Measurements from ENCODE around the gene C19orf67. TPM values are rescaled to one million over a fixed set of nuclear protein-coding genes. Genes with fewer than 3 reads are reported as not detected.

C19orf67 gene
- total RNA-seq, 2 donors from 2014 or later = 0.97 TPM; not detected in 1

DNA sequence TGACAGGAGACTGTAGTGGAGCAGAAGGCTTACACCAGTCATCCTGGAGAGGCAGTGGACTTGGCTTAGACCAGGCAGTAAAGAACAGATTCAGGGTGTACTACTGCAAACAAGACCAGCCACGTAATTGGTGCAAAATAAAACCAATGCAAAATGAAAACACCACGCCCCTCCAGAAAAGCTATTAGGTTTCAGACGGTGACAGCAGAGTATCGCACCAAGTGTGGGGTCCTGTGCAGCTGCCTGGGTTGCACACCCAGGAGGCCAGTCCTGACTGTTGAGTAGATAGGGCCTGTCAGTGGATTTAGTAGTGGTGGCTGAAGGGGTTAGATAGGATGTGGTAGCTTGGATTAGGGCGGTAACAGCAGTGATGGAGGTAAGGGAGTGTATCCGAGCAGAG, 37.3 kb upstream of the C19orf67 start:
- TF ChIP-seq, protein P1, sequence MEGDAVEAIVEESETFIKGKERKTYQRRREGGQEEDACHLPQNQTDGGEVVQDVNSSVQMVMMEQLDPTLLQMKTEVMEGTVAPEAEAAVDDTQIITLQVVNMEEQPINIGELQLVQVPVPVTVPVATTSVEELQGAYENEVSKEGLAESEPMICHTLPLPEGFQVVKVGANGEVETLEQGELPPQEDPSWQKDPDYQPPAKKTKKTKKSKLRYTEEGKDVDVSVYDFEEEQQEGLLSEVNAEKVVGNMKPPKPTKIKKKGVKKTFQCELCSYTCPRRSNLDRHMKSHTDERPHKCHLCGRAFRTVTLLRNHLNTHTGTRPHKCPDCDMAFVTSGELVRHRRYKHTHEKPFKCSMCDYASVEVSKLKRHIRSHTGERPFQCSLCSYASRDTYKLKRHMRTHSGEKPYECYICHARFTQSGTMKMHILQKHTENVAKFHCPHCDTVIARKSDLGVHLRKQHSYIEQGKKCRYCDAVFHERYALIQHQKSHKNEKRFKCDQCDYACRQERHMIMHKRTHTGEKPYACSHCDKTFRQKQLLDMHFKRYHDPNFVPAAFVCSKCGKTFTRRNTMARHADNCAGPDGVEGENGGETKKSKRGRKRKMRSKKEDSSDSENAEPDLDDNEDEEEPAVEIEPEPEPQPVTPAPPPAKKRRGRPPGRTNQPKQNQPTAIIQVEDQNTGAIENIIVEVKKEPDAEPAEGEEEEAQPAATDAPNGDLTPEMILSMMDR (IDR thresholded peaks at IDR 0.05) = no peak
- TF ChIP-seq POLR2A (IDR thresholded peaks at IDR 0.05) (no peak), POLR2AphosphoS5 (IDR thresholded peaks at IDR 0.05) (no peak)
- no peaks in the 10 kb centered on the region for H3K9me3 ChIP-seq
- H3K4me1 ChIP-seq (replicated peaks) = no peaks in the 10 kb centered on the region
- no peaks in the 10 kb centered on the region for H3K36me3 ChIP-seq
- intact Hi-C loops (cut with DNase I) = no loop called here
- WGBS = 88% methylated on average over 6 of the region's 6 CpGs
- H3K27ac ChIP-seq = no peak overlapping the region
- DNase-seq (ENCODE audit: low spot score) = no peak
- no peaks in the 10 kb centered on the region for H3K27me3 ChIP-seq (replicated peaks; ENCODE audit: insufficient read depth)
- H3K4me3 ChIP-seq = no peak overlapping the region

DNA sequence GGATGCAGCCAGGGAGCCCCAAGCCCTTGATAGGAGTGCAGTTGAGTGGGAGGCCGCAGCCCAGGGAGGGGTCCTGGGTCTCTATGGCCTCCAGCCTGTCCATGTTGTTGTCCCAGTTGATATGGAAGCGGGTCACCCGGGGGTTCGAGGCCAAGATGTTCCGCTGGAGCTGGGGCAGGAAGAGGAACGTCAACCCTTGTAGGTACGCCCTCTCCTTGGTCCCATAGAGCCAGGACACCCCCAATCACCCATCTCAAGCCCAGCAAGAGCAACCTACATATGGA, 34.9 kb upstream of the C19orf67 start:
- H3K4me3 ChIP-seq = no peak overlapping the region
- H3K27ac ChIP-seq = no peak overlapping the region
- TF ChIP-seq POLR2AphosphoS5 (IDR thresholded peaks at IDR 0.05) (no peak), POLR2A (IDR thresholded peaks at IDR 0.05) (no peak)
- TF ChIP-seq, protein P1 (IDR thresholded peaks at IDR 0.05) = no peak
- no peaks in the 10 kb centered on the region for H3K36me3 ChIP-seq
- 92% methylated on average over 7 of the region's 7 CpGs for WGBS
- no peaks in the 10 kb centered on the region for H3K9me3 ChIP-seq
- H3K27me3 ChIP-seq (replicated peaks; ENCODE audit: insufficient read depth) = no peaks in the 10 kb centered on the region
- intact Hi-C loops (cut with DNase I) = no loop called here
- H3K4me1 ChIP-seq (replicated peaks) = peaks cover 2% of the 10 kb centered on the region
- DNase-seq (ENCODE audit: low spot score) = no peak

DNA sequence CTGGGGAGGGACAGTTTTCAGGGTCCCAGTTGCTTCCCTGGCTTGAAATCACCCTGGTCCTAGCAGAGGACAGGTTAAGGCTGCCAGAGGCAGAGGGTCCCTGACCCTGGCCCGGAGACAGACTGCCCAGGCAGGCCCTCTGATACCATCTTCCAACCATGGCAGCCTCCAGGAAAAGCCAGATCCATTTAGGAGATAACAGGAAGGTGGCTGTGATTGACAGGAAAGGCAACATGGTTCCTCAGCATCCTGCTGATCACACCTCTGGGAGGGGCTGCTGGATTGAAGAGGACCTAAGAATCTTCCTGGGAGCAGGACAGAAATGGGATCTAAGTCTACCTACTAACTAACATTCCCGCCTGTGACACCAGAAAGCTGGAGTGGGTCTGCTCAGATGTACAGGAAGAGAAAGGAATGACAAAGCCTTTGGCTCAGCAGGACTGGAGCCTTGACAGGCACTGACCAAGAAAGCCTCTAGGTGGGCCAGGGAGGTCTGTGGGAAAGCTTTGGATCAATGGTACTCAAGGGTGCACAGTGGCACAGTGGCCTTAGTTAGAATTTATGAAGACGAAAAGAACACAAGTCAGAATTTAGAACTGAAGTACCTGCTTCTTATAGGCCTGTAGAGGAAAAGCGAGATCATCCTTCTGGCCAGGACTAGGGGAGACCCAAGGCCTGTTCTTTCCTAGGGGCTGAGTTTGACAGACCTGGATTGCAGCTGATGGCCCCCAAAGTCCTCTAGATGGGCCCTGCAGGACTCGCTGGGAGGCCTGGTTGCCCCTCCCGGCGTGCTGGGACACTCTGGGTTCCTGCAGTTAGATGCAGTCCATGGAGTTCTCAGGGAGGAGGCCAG, 34.3 kb upstream of the C19orf67 start:
- Histone ChIP-seq H3K27ac (peak overlapping the region; percentile 94 to 95), H3K4me3 (no peak overlapping the region), H3K9me3 (no peaks in the 10 kb centered on the region), H3K27me3 (replicated peaks; ENCODE audit: insufficient read depth) (no peaks in the 10 kb centered on the region), H3K36me3 (no peaks in the 10 kb centered on the region), H3K4me1 (replicated peaks) (peaks cover 2% of the 10 kb centered on the region)
- WGBS = 89% methylated on average over 7 of the region's 7 CpGs
- TF ChIP-seq POLR2A (IDR thresholded peaks at IDR 0.05) (no peak), POLR2AphosphoS5 (IDR thresholded peaks at IDR 0.05) (no peak)
- TF ChIP-seq, protein P1 (IDR thresholded peaks at IDR 0.05) = no peak
- intact Hi-C loops (cut with DNase I) = loop anchor here (2.0 to 5.0 kb wide), 2 partner anchors 17 to 48 kb away; partner anchors contain the start of genes ASF1B and MISP3
- no peak for DNase-seq (ENCODE audit: low spot score)

DNA sequence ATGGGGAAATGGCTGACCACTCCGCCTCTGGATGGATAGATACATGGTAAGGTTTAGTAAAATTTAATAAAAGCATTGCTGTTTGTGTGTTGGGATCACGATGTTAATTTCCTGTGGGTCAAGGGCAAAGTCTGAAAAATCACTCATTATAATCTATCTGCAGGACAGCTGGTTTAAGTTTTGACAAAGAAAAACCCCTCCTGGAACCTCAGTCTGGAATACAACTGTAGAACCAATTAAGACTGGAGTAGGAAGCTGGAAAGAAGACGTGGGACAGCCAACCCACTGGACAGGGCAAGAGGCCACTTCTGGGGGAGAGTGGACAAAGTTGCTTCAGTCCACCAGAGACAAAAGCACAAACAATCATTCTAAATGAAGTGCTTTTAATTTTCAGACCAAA, 33.6 kb upstream of the C19orf67 start:
- no peaks in the 10 kb centered on the region for H3K27me3 ChIP-seq (replicated peaks; ENCODE audit: insufficient read depth)
- H3K36me3 ChIP-seq = no peaks in the 10 kb centered on the region
- H3K4me1 ChIP-seq (replicated peaks) = peaks cover 2% of the 10 kb centered on the region
- DNase-seq (ENCODE audit: low spot score) = no peak
- peak overlapping the region; percentile 94 to 95 for H3K27ac ChIP-seq
- intact Hi-C loops (cut with DNase I) = loop anchor here (2.0 to 5.0 kb wide), 2 partner anchors 18 to 47 kb away; partner anchors contain the start of genes ASF1B and MISP3
- no peak for TF ChIP-seq POLR2A (IDR thresholded peaks at IDR 0.05)
- TF ChIP-seq, protein P1 (IDR thresholded peaks at IDR 0.05) = no peak
- H3K4me3 ChIP-seq = peak overlapping the region in 1 of 2 donors; percentile 44
- 50% methylated on average over 3 of the region's 3 CpGs for WGBS
- no peaks in the 10 kb centered on the region for H3K9me3 ChIP-seq
